GM12865 (cell line): ENCODE results near the gene TCTA.

Experiments used
- DNase-seq: peaks from one replicate; pipeline ENCODE4 v3.0.0; 2010; ENCODE audit warnings: low read depth
- H3K4me3 ChIP-seq: 2 replicates; pipeline ENCODE4 v1.5.1; 2011; ENCODE audit warnings: mild to moderate bottlenecking, low read depth, low read length, control low read depth
- CTCF ChIP-seq: IDR thresholded peaks from 2 replicates; pipeline ENCODE4 v1.5.1; 2011; ENCODE audit warnings: low read length, control low read depth, low read depth, inconsistent platforms; ENCODE audit not compliant: insufficient read depth; ENCODE audit errors: missing control alignments

The TCTA gene

GRCh38 chr3:49460188-49460890 lies 48.1 kb downstream of the TCTA start:
- no peak for TF ChIP-seq CTCF
- no peak for DNase-seq
- no peak overlapping the region for H3K4me3 ChIP-seq

GRCh38 chr3:49460956-49461355 lies 48.7 kb downstream of the TCTA start:
- no peak overlapping the region for H3K4me3 ChIP-seq
- TF ChIP-seq CTCF: no peak
- no peak for DNase-seq

GRCh38 chr3:49461443-49462171 lies 49.4 kb downstream of the TCTA start:
- no peak overlapping the region for H3K4me3 ChIP-seq
- no peak for DNase-seq

GRCh38 chr3:49462222-49462621 lies 50.0 kb downstream of the TCTA start:
- no peak for TF ChIP-seq CTCF
- DNase-seq: no peak

More at GRCh38 chr3:49461443-49462171, 49.4 kb downstream of the TCTA start:
- TF ChIP-seq CTCF: no peak

GRCh38 chr3:49465270-49466034 lies 53.2 kb downstream of the TCTA start:
- DNase-seq: no peak
- no peak for TF ChIP-seq CTCF
- no peak overlapping the region for H3K4me3 ChIP-seq

More at GRCh38 chr3:49462222-49462621, 50.0 kb downstream of the TCTA start:
- no peak overlapping the region for H3K4me3 ChIP-seq
